MM.1S (cell line): ENCODE results near the gene MYOG.

Experiments
- DNase-seq: peaks from one replicate; pipeline ENCODE4 v3.0.0-alpha.2; 2015
- H2AFZ ChIP-seq: fragments of 300-600 bp; sonication (generic); 2 replicates; pipeline ENCODE4 v1.6.0; 2016; ENCODE audit warnings: antibody characterized with exemption, low read length
- H3F3A ChIP-seq: fragments of 300-600 bp; sonication (generic); 2 replicates; pipeline ENCODE4 v1.6.1; 2016; ENCODE audit warnings: mild to moderate bottlenecking, antibody characterized with exemption, low read length, moderate library complexity, mixed read lengths; ENCODE audit not compliant: insufficient read depth
- H3K27ac ChIP-seq: fragments of 300-600 bp; sonication (generic); 2 replicates; pipeline ENCODE4 v1.5.1; 2016; ENCODE audit warnings: mild to moderate bottlenecking, low read length
- H3K27me3 ChIP-seq: fragments of 300-600 bp; sonication (generic); replicated peaks from 2 replicates; pipeline ENCODE4 v1.6.0; 2016; ENCODE audit warnings: low read length; ENCODE audit not compliant: insufficient read depth
- H3K36me3 ChIP-seq: fragments of 300-600 bp; sonication (generic); replicated peaks from 2 replicates; pipeline ENCODE4 v1.6.1; 2016; ENCODE audit warnings: mild to moderate bottlenecking, low read length, mixed read lengths; ENCODE audit not compliant: insufficient read depth
- H3K4me1 ChIP-seq: fragments of 300-600 bp; sonication (generic); 2 replicates; pipeline ENCODE4 v1.6.1; 2016; ENCODE audit warnings: low read length, mixed read lengths
- H3K4me2 ChIP-seq: fragments of 300-600 bp; sonication (generic); 2 replicates; pipeline ENCODE4 v1.6.0; 2016; ENCODE audit warnings: low read depth, low read length
- H3K4me3 ChIP-seq: fragments of 300-600 bp; sonication (generic); 2 replicates; pipeline ENCODE4 v1.5.1; 2016; ENCODE audit warnings: low read length, mixed read lengths
- H3K79me2 ChIP-seq: fragments of 300-600 bp; sonication (generic); 2 replicates; pipeline ENCODE4 v1.6.1; 2016; ENCODE audit warnings: mixed run types, low read length, mixed read lengths
- H3K9ac ChIP-seq: fragments of 300-600 bp; sonication (generic); 2 replicates; pipeline ENCODE4 v1.6.1; 2016; ENCODE audit warnings: low read length, mixed read lengths
- H3K9me2 ChIP-seq: fragments of 300-600 bp; sonication (generic); replicated peaks from 2 replicates; pipeline ENCODE4 v1.6.1; 2016; ENCODE audit warnings: mild to moderate bottlenecking, low read length, mixed read lengths; ENCODE audit not compliant: insufficient read depth
- H3K9me3 ChIP-seq: fragments of 300-600 bp; sonication (generic); replicated peaks from 2 replicates; pipeline ENCODE4 v1.6.1; 2016; ENCODE audit warnings: mild to moderate bottlenecking, low read length, mixed read lengths; ENCODE audit not compliant: insufficient read depth
- H4K20me1 ChIP-seq: fragments of 300-600 bp; sonication (generic); 2 replicates; pipeline ENCODE4 v1.6.1; 2016; ENCODE audit warnings: mild to moderate bottlenecking, low read length, moderate library complexity, mixed read lengths; ENCODE audit not compliant: insufficient read depth
- EZH2 ChIP-seq: fragments of 300-600 bp; sonication (generic); optimal IDR thresholded peaks from 2 replicates; pipeline ENCODE3; 2017; ENCODE audit warnings: low read depth, mild to moderate bottlenecking, antibody characterized with exemption, low read length, mixed read lengths
- EZH2phosphoT487 ChIP-seq: fragments of 300-600 bp; sonication (generic); IDR thresholded peaks from 2 replicates; pipeline ENCODE4 v1.6.1; 2018; ENCODE audit warnings: antibody characterized with exemption, low read length
- TF ChIP-seq, protein P1 (sequence below): fragments of 300-600 bp; sonication (generic); IDR thresholded peaks from 2 replicates; pipeline ENCODE4 v1.5.1; 2016; ENCODE audit warnings: antibody characterized with exemption, low read length, mixed read lengths

Gene MYOG

DNA sequence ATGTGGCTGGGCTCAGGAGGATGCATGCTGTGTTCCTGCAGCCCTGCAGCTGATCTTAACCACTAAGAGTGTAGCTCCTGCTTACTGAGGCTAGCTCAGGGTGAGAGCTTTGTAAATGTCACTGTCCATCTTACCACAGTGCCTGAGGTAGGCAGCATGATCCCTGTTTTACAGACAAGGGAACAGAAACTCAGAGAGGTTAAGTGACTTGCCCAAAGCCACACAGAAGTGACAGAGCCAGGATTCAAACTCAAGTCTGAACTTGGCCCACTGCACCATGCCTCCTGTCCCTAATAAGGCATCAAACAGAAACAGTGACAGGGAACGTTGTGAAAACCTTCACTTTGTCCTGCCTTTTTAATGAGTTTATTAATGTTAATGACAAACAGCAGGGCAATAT, 31.6 kb downstream of the MYOG start:
- DNase-seq: no peak
- Histone ChIP-seq H3K4me3 (no peak overlapping the region), H2AFZ (no peak overlapping the region), H3K9me2 (no peaks in the 10 kb centered on the region), H3F3A (no peaks in the 10 kb centered on the region), H3K9me3 (no peaks in the 10 kb centered on the region), H3K4me1 (no peaks in the 10 kb centered on the region), H3K4me2 (no peak overlapping the region), H3K36me3 (no peaks in the 10 kb centered on the region), H4K20me1 (no peaks in the 10 kb centered on the region), H3K9ac (no peak overlapping the region), H3K27ac (no peak overlapping the region), H3K27me3 (no peaks in the 10 kb centered on the region), H3K79me2 (no peaks in the 10 kb centered on the region)
- TF ChIP-seq, protein P1, sequence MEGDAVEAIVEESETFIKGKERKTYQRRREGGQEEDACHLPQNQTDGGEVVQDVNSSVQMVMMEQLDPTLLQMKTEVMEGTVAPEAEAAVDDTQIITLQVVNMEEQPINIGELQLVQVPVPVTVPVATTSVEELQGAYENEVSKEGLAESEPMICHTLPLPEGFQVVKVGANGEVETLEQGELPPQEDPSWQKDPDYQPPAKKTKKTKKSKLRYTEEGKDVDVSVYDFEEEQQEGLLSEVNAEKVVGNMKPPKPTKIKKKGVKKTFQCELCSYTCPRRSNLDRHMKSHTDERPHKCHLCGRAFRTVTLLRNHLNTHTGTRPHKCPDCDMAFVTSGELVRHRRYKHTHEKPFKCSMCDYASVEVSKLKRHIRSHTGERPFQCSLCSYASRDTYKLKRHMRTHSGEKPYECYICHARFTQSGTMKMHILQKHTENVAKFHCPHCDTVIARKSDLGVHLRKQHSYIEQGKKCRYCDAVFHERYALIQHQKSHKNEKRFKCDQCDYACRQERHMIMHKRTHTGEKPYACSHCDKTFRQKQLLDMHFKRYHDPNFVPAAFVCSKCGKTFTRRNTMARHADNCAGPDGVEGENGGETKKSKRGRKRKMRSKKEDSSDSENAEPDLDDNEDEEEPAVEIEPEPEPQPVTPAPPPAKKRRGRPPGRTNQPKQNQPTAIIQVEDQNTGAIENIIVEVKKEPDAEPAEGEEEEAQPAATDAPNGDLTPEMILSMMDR: no peak
- TF ChIP-seq EZH2phosphoT487: no peak
- no peak for TF ChIP-seq EZH2

DNA sequence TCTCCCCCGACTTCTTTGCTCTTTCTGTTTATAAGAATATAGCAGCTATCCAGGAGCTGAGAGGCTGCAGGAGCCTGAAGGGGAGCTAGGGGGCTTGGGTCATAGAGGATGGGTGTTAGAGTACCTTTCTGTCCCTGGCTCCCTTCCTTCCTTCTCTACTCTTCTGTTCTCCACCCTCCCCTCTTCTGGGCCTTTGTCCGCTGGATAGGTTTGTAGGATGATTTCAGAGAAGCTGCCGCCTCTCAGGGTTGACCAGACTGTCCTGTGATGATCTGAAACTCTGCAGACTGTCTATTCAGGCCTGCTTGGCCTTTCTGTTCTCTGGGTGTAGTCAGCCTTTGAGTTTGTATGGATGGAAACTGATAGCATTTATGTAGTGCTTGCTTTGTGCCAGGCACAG, 33.2 kb downstream of the MYOG start:
- Histone ChIP-seq H2AFZ (no peak overlapping the region), H3K36me3 (no peaks in the 10 kb centered on the region), H3K27ac (no peak overlapping the region), H3K4me2 (no peak overlapping the region), H3K4me1 (no peaks in the 10 kb centered on the region), H3K4me3 (no peak overlapping the region), H3K79me2 (no peaks in the 10 kb centered on the region), H3K9me2 (no peaks in the 10 kb centered on the region), H3K27me3 (no peaks in the 10 kb centered on the region), H3F3A (no peaks in the 10 kb centered on the region), H3K9ac (no peak overlapping the region), H4K20me1 (no peaks in the 10 kb centered on the region), H3K9me3 (no peaks in the 10 kb centered on the region)
- no peak for DNase-seq
- TF ChIP-seq, protein P1: no peak
- no peak for TF ChIP-seq EZH2
- no peak for TF ChIP-seq EZH2phosphoT487

DNA sequence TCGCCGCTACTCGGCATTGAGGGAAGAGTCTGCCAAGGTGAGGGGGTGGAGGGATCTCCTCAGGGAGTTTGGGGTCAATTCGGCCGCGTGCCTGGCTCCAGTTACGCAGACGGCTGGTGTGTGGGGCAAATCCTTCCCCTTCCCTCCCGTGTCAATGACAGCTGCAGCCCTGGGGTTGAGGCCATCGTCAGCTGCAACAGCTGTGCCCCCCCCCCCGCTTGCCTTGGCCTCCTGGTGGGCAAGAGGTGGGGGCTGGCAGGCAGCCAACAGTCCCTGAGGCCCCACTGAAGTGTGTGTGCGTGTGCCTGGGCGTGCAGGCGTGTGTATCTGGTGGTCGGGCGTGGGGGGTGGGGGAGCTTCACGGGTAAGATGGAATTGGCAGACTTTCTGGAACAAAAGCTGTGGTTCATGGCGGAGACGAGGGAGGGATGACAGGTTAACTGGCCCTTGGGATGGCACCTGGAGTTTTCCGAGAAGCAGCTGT, 33.9 kb downstream of the MYOG start:
- no peak for DNase-seq
- no peaks in the 10 kb centered on the region for H3K9me2 ChIP-seq
- TF ChIP-seq EZH2phosphoT487 (no peak), EZH2 (no peak)
- TF ChIP-seq, protein P1: no peak
- H3K27me3 ChIP-seq: no peaks in the 10 kb centered on the region
- no peaks in the 10 kb centered on the region for H3F3A ChIP-seq
- no peak overlapping the region for H2AFZ ChIP-seq
- H3K79me2 ChIP-seq: no peaks in the 10 kb centered on the region
- H3K27ac ChIP-seq: no peak overlapping the region
- H3K4me2 ChIP-seq: no peak overlapping the region
- no peak overlapping the region for H3K9ac ChIP-seq
- H4K20me1 ChIP-seq: no peaks in the 10 kb centered on the region
- no peaks in the 10 kb centered on the region for H3K4me1 ChIP-seq
- H3K36me3 ChIP-seq: no peaks in the 10 kb centered on the region
- H3K9me3 ChIP-seq: no peaks in the 10 kb centered on the region
- H3K4me3 ChIP-seq: no peak overlapping the region
